ENCODE measurements around the gene NTF4. TPM values are rescaled to one million over a fixed set of nuclear protein-coding genes. Genes with fewer than 3 reads are reported as not detected.

Gene NTF4
- total RNA-seq, 1 experiment from 2014 or later, result 1.7 TPM

DNA sequence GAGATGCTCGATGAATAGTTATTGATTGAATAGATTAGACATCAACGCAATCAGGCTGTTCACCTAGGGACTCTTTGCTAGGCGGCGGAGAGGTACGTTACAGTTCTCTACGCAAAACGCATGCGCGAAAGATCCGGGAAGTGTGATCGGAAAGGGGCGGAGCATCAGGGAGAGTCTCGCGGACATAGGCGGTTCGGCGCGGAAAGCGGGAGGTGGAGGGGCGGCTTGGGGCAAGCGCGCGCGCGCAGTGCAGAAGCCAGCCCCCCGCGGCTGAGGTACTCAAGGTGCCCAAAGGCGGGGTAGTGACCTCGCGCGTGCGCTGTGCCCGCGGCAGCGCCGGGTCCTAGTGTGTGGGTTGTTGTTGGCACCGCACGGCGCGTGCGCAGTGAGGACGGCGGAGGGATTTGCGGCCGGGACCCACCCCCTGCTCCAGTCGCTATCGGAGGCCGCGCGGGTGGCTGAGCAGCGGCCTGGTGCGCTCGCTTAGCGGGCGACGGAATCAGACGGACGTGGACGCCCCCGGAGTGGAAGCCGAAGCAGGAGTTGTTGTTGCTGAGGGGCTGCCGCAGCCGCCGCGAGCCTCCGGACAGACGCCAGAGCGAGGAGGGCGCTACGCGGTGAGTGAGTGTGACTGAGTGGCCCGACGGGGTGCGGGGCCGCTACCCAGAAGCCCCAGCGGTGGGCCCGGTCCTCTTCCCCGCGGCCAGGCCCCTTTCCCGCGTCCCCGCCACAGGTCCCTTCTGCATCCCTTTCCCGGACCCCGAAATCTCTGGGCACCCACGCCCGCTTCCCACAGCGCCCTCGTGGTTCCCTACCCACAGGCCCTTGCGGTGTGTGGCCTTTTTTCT is 20.6 kb upstream of the NTF4 start, which contains the start of gene SNRNP70 (continued):
- TF ChIP-seq, protein P1, sequence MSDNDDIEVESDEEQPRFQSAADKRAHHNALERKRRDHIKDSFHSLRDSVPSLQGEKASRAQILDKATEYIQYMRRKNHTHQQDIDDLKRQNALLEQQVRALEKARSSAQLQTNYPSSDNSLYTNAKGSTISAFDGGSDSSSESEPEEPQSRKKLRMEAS (IDR thresholded peaks at IDR 0.05), result peak; percentile 86
- peak; percentile 84 for TF ChIP-seq EGR1 (IDR thresholded peaks at IDR 0.05; ENCODE audit: low read depth)
- peak; percentile 77; the same call in 1 of the 2 replicates for TF ChIP-seq ELF1 (IDR thresholded peaks at IDR 0.05; ENCODE audit: borderline replicate concordance, low read depth)
- no peak for TF ChIP-seq ZNF274 (IDR thresholded peaks at IDR 0.05; ENCODE audit: low read depth, low read length)

DNA sequence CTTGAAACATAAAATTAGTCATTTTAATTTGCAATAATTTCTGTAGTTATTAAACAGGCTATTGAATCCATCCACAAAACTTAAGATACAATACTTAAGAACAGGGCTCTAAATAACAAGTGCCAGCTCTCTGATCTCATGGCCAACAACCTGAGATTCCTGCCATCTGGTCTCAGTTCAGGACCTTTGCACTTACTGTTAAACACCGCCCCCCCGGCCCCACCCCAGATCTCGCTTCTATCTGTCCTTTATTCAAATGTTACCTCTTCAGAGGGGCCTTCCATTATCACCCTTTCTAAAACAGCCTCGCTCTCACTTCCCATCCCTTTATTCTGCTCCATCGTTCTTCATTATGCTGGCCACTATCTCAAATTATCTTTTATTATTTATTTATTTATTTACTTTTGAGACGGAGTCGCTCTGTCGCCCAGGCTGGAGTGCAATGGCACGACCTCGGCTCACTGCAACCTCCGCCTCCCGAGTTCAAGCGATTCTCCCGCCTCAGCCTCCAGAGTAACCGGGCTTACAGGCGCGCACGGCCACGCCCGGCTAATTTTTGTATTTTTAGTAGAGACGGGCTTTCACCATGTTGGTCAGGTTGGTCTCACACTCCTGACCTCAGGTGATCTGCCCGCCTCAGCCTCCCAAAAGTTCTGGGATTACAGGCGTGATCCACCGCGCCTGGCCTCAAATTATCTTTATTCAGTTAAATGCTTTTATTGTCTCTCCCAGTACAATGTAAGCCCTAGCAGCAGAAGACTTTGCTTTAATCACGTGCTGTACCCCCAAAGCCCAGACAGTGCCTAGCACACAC is 19.8 kb upstream of the NTF4 start:
- H2AFZ ChIP-seq (ENCODE audit: low read depth, low read length, poor library complexity, severe bottlenecking), result no peak overlapping the region
- 0 out of 2 replicates have a peak, but pooled peaks have one; percentile 0 for ATAC-seq
- H3K4me3 ChIP-seq (replicated peaks in 1 of 2; ENCODE audit: low read depth in 1 of 2, low read length in 2 of 2), result peak overlapping the region; percentile 25 to 86
- H3K4me2 ChIP-seq (ENCODE audit: low read length), result peak overlapping the region; percentile 90
- H3K27me3 ChIP-seq (ENCODE audit: insufficient read depth, low read length), result no peaks in the 10 kb centered on the region
- H3K9ac ChIP-seq (ENCODE audit: low read length), result peak overlapping the region; percentile 78
- no peak for DNase-seq (ENCODE audit: low read depth, low spot score)
- H3K36me3 ChIP-seq (ENCODE audit: control insufficient read depth in 1 of 2, insufficient read depth in 2 of 2, low read length in 2 of 2), result peaks cover 6 to 24% of the 10 kb centered on the region in 2 experiments; a peak in 3 of 4 replicates
- H3K9me3 ChIP-seq (ENCODE audit: control insufficient read depth in 1 of 2, insufficient read depth in 1 of 2, low read depth in 1 of 2, low read length in 2 of 2), result no peaks in the 10 kb centered on the region
- intact Hi-C loops (cut with micrococcal nuclease), result no loop called here
- peaks cover 28% of the 10 kb centered on the region; the same call in 1 of the 2 replicates for H4K20me1 ChIP-seq (ENCODE audit: insufficient read depth)
- RAD21 ChIA-PET (ENCODE audit: low non-redundant PET in 1 of 2, low total read pairs in 2 of 2, uncharacterized antibody in 2 of 2, unreplicated experiment in 2 of 2), result no interaction called here
- peak overlapping the region; percentile 94 for H3K27ac ChIP-seq (ENCODE audit: low read depth, low read length)
- peaks cover 6 to 25% of the 10 kb centered on the region in 2 experiments for H3K4me1 ChIP-seq (ENCODE audit: control insufficient read depth in 1 of 2, insufficient read depth in 2 of 2, low read length in 2 of 2)
- POLR2A ChIA-PET, result no interaction called here
- TSS peak; percentile 70 for BruUV-seq (replicated peaks)
- no peaks in the 10 kb centered on the region for H3K9me2 ChIP-seq (ENCODE audit: insufficient read depth)
- CTCF ChIA-PET, result no interaction called here
- peaks cover 41% of the 10 kb centered on the region for H3K79me2 ChIP-seq (ENCODE audit: insufficient read depth, low read length)
- TF ChIP-seq ELF1 (IDR thresholded peaks at IDR 0.05; ENCODE audit: borderline replicate concordance, low read depth), result no peak
- TF ChIP-seq TCF7L2 (IDR thresholded peaks at IDR 0.05; ENCODE audit: borderline replicate concordance, extremely low read depth, insufficient read depth, insufficient read length), result no peak
- TF ChIP-seq, protein P2, sequence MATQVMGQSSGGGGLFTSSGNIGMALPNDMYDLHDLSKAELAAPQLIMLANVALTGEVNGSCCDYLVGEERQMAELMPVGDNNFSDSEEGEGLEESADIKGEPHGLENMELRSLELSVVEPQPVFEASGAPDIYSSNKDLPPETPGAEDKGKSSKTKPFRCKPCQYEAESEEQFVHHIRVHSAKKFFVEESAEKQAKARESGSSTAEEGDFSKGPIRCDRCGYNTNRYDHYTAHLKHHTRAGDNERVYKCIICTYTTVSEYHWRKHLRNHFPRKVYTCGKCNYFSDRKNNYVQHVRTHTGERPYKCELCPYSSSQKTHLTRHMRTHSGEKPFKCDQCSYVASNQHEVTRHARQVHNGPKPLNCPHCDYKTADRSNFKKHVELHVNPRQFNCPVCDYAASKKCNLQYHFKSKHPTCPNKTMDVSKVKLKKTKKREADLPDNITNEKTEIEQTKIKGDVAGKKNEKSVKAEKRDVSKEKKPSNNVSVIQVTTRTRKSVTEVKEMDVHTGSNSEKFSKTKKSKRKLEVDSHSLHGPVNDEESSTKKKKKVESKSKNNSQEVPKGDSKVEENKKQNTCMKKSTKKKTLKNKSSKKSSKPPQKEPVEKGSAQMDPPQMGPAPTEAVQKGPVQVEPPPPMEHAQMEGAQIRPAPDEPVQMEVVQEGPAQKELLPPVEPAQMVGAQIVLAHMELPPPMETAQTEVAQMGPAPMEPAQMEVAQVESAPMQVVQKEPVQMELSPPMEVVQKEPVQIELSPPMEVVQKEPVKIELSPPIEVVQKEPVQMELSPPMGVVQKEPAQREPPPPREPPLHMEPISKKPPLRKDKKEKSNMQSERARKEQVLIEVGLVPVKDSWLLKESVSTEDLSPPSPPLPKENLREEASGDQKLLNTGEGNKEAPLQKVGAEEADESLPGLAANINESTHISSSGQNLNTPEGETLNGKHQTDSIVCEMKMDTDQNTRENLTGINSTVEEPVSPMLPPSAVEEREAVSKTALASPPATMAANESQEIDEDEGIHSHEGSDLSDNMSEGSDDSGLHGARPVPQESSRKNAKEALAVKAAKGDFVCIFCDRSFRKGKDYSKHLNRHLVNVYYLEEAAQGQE (IDR thresholded peaks at IDR 0.05; ENCODE audit: low read depth), result no peak
- TF ChIP-seq POLR2A (IDR thresholded peaks at IDR 0.05; ENCODE audit: borderline replicate concordance, extremely low read depth, insufficient read depth, insufficient read length), result no peak
- TF ChIP-seq, protein P1 (IDR thresholded peaks at IDR 0.05), result no peak
- TF ChIP-seq, protein P3, sequence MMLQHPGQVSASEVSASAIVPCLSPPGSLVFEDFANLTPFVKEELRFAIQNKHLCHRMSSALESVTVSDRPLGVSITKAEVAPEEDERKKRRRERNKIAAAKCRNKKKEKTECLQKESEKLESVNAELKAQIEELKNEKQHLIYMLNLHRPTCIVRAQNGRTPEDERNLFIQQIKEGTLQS (IDR thresholded peaks at IDR 0.05), result no peak
- no peak for TF ChIP-seq ZNF274 (IDR thresholded peaks at IDR 0.05; ENCODE audit: low read depth, low read length)
- TF ChIP-seq CEBPB (IDR thresholded peaks at IDR 0.05; ENCODE audit: low read depth), result no peak
- TF ChIP-seq YY1 (IDR thresholded peaks at IDR 0.05; ENCODE audit: extremely low read depth, insufficient replicate concordance, low read depth, low read length), result no peak
- no peak for TF ChIP-seq POLR2AphosphoS5 (IDR thresholded peaks at IDR 0.05; ENCODE audit: low read depth, low read length)
- TF ChIP-seq SRF (IDR thresholded peaks at IDR 0.05; ENCODE audit: low read depth), result no peak
- TF ChIP-seq EZH2 (IDR thresholded peaks at IDR 0.05), result no peak
- TF ChIP-seq EZH2phosphoT487 (IDR thresholded peaks at IDR 0.05; ENCODE audit: borderline replicate concordance), result no peak
- TF ChIP-seq CBX3 (IDR thresholded peaks at IDR 0.05; ENCODE audit: low read depth), result no peak
